GM21447 (cell line): ENCODE measurements around the gene SFT2D3.

Experiments
- ATAC-seq: cut with Tn5 transposase; IDR thresholded peaks from one replicate; pipeline ENCODE4 v1.9.1; 2021; ENCODE audit not compliant: unreplicated experiment

Gene SFT2D3

DNA sequence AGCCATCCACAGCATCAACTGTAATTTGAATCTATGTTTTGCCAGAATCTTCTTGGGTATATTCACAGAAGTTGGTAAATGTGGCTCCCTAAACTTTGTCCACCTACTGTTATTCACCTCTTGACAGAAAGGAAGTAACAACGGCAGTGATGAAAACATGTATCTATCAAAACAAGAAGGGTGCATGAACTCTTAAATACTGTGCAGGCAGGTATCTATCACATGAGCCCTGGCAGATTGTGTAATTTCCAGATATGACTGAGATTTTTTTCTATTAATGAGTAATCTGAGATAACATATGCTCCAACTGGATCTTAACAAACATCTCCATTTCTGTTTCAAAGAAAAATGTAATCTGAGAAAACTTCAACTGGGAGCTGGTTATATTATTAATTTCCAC, 36.6 kb downstream of the SFT2D3 start:
- no peak for ATAC-seq

- no peak for ATAC-seq
These were observed 38.5 kb downstream of the SFT2D3 start for GRCh38 chr2:127739800-127740199.

DNA sequence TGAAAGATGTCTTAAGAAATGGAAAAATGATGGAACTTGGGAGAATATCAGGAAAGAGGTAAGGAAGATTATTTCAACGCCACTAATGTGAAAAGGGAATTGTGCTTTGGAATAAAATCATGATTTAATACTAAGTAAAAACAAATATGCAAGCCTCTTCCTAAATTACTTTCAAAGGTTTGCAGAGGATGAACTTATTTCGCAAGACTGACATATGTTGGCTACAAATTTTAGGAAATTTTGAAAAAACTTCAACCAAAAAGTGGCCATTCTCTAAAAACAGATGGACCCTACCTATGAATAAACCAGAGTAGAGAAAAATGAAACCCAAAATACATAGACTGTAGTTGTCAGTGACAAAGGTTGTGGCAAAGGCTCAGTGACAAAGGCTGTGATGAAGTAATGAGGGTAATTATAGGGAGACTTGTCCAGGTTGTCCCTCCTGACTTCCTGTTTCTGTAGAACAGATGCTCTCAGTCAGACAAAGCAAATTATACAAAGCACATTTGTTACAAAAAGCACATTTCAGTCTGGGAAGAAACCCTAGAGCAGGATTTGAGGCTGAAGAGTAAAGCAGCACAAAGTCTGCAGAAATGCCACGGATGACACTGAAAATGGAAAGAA, 39.5 kb downstream of the SFT2D3 start:
- ATAC-seq = no peak

DNA sequence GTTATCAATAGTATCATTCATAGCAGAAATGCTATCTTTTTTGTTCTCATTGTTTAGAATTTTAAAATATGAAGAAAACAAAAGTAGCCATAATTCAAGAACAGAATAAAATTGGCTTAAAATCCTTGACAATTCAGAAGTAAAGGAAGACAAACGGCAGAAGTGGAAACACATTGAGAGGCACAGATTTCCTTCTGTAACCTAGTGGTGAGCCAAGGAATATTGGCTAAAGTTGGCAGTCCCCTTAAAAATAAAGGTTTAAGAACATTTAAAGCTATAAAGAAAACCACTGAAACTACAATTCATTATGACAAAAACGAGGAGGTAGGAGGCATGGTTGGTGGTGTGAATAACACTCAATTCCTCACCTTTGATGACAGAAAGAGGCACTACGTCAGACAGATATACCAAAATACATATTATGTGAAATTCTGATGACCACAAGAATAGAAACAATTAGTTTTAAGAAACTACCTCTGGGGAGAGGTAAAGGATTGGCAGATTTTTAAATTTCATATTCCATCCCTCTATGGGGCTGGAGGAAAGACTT, 42.3 kb downstream of the SFT2D3 start:
- no peak for ATAC-seq

DNA sequence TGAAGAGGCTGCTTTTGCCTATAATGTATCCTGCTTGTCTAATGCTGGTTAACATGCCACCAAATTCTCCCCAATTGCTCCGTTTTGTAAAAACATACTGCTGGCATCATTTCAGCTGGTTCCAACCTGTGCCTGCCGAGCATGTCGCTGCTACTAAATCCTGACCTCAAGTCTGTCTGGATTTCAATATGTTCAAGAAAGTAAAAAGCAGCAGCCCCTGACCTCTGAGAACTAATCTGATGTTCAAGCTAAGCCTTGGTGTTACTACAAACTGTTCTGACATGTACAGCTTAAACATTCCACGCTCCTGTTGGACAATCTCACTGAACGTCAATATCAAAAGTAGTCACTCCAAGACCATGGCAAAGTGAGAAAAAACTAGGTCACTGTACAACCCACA, 46.3 kb downstream of the SFT2D3 start:
- no peak for ATAC-seq

DNA sequence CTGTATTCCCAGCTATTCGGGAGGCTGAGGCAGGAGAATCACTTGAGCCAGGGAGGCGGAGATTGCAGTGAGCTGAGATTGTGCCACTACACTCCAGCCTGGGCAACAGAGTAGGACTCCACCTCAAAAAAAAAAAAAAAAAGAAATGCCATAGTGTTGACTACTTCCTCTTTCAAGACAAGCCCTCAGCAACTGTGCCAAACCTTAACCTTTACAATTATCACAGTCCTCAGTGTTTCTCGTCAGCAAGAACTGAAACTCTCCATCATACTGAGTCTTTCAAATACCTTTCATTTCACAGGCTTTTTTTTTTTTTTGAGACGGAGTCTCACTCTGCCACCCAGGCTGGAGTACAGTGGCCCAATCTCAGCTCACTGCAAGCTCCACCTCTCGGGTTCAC, 48.2 kb downstream of the SFT2D3 start:
- peak; percentile 99 for ATAC-seq

- ATAC-seq = no peak
These were observed 52.1 kb downstream of the SFT2D3 start for GRCh38 chr2:127753374-127753773.

DNA sequence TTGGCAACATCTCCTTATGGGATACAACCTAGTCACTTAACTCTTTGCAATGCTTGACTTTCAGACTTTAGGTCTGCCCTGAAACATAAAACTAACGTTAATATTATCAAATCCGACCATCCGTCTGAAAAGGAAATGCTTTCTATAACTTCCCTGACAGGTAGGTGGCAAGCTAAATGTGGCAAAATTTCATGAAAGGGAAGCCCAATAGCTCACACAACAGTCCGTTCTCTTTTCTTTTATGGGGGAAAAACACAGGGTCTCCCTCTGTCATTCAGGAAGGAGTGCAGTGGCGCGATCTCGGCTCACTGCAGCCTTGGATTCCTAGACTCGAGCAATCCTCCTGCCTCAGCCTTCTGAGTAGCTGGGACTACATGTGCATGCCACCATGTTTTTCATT, 52.9 kb downstream of the SFT2D3 start:
- ATAC-seq = no peak
